Measurements from ENCODE around the gene CTSC. TPM values are rescaled to one million over a fixed set of nuclear protein-coding genes. Genes with fewer than 3 reads are reported as not detected.

The CTSC gene
- polyA plus RNA-seq, 1 of the 3 experiments (the other 2 are of a cell fraction): 104 TPM

- Histone ChIP-seq H3K9me3 (no peaks in the 10 kb centered on the region), H3K9ac (no peak overlapping the region), H3K27ac (ENCODE audit: low read depth in 2 of 2, low read length in 1 of 2) (no peak overlapping the region), H3K4me1 (ENCODE audit: control insufficient read depth in 1 of 2, insufficient read depth in 2 of 2, low read depth in 1 of 2, low read length in 1 of 2) (peaks cover 0 to 3% of the 10 kb centered on the region in 2 experiments; a peak in 2 of 4 replicates), H3K79me2 (ENCODE audit: insufficient read depth) (no peaks in the 10 kb centered on the region), H3F3A (replicated peaks; ENCODE audit: insufficient read depth) (no peaks in the 10 kb centered on the region), H3K36me3 (replicated peaks in 1 of 2; ENCODE audit: control insufficient read depth in 1 of 2, insufficient read depth in 2 of 2, low read length in 1 of 2) (no peaks in the 10 kb centered on the region), H3K27me3 (ENCODE audit: insufficient read depth) (no peaks in the 10 kb centered on the region), H3K4me2 (no peak overlapping the region), H3K4me3 (ENCODE audit: low read depth in 2 of 2, low read length in 1 of 2) (no peak overlapping the region), H4K20me1 (ENCODE audit: insufficient read depth) (no peaks in the 10 kb centered on the region), H3K9me2 (no peaks in the 10 kb centered on the region), H2AFZ (ENCODE audit: low read depth) (no peak overlapping the region)
- no peak for DNase-seq
- CTCF ChIA-PET: no interaction called here
- WGBS (ENCODE audit: low lambda C conversion rate): 89% methylated on average over 1 of the region's 1 CpG
- POLR2A ChIA-PET: no interaction called here
- TF ChIP-seq TCF12 (IDR thresholded peaks at IDR 0.05): peak; percentile 15; the same call in 1 of the 2 replicates
- TF ChIP-seq MXI1 (IDR thresholded peaks at IDR 0.05; ENCODE audit: low read depth, low read length): no peak
- TF ChIP-seq, protein P1, sequence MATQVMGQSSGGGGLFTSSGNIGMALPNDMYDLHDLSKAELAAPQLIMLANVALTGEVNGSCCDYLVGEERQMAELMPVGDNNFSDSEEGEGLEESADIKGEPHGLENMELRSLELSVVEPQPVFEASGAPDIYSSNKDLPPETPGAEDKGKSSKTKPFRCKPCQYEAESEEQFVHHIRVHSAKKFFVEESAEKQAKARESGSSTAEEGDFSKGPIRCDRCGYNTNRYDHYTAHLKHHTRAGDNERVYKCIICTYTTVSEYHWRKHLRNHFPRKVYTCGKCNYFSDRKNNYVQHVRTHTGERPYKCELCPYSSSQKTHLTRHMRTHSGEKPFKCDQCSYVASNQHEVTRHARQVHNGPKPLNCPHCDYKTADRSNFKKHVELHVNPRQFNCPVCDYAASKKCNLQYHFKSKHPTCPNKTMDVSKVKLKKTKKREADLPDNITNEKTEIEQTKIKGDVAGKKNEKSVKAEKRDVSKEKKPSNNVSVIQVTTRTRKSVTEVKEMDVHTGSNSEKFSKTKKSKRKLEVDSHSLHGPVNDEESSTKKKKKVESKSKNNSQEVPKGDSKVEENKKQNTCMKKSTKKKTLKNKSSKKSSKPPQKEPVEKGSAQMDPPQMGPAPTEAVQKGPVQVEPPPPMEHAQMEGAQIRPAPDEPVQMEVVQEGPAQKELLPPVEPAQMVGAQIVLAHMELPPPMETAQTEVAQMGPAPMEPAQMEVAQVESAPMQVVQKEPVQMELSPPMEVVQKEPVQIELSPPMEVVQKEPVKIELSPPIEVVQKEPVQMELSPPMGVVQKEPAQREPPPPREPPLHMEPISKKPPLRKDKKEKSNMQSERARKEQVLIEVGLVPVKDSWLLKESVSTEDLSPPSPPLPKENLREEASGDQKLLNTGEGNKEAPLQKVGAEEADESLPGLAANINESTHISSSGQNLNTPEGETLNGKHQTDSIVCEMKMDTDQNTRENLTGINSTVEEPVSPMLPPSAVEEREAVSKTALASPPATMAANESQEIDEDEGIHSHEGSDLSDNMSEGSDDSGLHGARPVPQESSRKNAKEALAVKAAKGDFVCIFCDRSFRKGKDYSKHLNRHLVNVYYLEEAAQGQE (IDR thresholded peaks at IDR 0.05; ENCODE audit: low read depth, low read length): no peak
Measured at GRCh38 chr11:88348870-88349269, 11.3 kb upstream of the CTSC start.

GRCh38 chr11:88345949-88346348 is 8.4 kb upstream of the CTSC start:
- ChIA-PET CTCF (no interaction called here), POLR2A (no interaction called here)
- Histone ChIP-seq H3F3A (replicated peaks; ENCODE audit: insufficient read depth) (no peaks in the 10 kb centered on the region), H3K9me3 (no peaks in the 10 kb centered on the region), H3K9ac (no peak overlapping the region), H3K4me1 (ENCODE audit: control insufficient read depth in 1 of 2, insufficient read depth in 2 of 2, low read depth in 1 of 2, low read length in 1 of 2) (peaks cover 0 to 3% of the 10 kb centered on the region in 2 experiments; a peak in 1 of 4 replicates), H3K27me3 (ENCODE audit: insufficient read depth) (no peaks in the 10 kb centered on the region), H3K27ac (ENCODE audit: low read depth in 2 of 2, low read length in 1 of 2) (no peak overlapping the region), H4K20me1 (ENCODE audit: insufficient read depth) (no peaks in the 10 kb centered on the region), H3K4me2 (no peak overlapping the region), H3K9me2 (no peaks in the 10 kb centered on the region), H3K36me3 (replicated peaks in 1 of 2; ENCODE audit: control insufficient read depth in 1 of 2, insufficient read depth in 2 of 2, low read length in 1 of 2) (no peaks in the 10 kb centered on the region), H3K79me2 (ENCODE audit: insufficient read depth) (no peaks in the 10 kb centered on the region), H2AFZ (ENCODE audit: low read depth) (no peak overlapping the region), H3K4me3 (ENCODE audit: low read depth in 2 of 2, low read length in 1 of 2) (no peak overlapping the region)
- WGBS (ENCODE audit: low lambda C conversion rate): 65% methylated on average over 1 of the region's 1 CpG
- DNase-seq: no peak
- TF ChIP-seq CTCF (IDR thresholded peaks at IDR 0.05): no peak
- TF ChIP-seq, protein P2, sequence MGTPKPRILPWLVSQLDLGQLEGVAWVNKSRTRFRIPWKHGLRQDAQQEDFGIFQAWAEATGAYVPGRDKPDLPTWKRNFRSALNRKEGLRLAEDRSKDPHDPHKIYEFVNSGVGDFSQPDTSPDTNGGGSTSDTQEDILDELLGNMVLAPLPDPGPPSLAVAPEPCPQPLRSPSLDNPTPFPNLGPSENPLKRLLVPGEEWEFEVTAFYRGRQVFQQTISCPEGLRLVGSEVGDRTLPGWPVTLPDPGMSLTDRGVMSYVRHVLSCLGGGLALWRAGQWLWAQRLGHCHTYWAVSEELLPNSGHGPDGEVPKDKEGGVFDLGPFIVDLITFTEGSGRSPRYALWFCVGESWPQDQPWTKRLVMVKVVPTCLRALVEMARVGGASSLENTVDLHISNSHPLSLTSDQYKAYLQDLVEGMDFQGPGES (IDR thresholded peaks at IDR 0.05; ENCODE audit: low read depth, low read length): no peak
- TF ChIP-seq ELF1 (IDR thresholded peaks at IDR 0.05): no peak
- no peak for TF ChIP-seq JUND (IDR thresholded peaks at IDR 0.05)
- TF ChIP-seq MXI1 (IDR thresholded peaks at IDR 0.05; ENCODE audit: low read depth, low read length): no peak
- TF ChIP-seq GATA2 (CRISPR knock-in tag; IDR thresholded peaks at IDR 0.05): no peak
- TF ChIP-seq FOXM1 (IDR thresholded peaks at IDR 0.05; ENCODE audit: low read depth): no peak
- TF ChIP-seq POLR2AphosphoS5 (IDR thresholded peaks at IDR 0.05; ENCODE audit: low read depth, low read length): no peak
- TF ChIP-seq TCF12 (IDR thresholded peaks at IDR 0.05): no peak
- no peak for TF ChIP-seq MAX (IDR thresholded peaks at IDR 0.05; ENCODE audit: low read depth)
- TF ChIP-seq TAF1 (IDR thresholded peaks at IDR 0.05; ENCODE audit: borderline replicate concordance, low read depth, low read length): no peak
